NCI-H1694 treated with DMSO at 0.1 percent for 48 hours (cell line): ENCODE results near the gene BBX.

ENCODE experiments used
- DNase-seq: peaks from one replicate; lab custom pipeline; 2025; lab: John Stamatoyannopoulos, UW

Gene BBX

DNA sequence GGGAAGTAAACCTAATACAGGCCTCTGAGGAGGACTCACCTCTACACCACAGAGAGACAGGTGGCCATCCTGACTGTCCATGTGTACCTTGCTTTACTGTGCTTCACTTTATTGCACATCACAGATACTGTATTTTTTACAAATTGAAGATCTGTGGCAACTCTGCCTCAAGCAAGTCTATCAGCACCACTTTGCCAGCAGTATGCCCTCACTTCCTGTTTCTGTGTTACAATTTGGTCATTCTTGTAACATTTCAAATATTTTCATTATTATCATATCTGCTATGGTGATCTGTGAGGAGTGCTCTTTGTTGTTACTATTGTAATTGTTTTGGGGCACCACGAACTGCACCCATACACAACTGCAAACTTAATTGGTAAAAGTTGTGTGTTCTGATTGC, 78.0 kb downstream of the BBX start:
- no peak for DNase-seq

GRCh38 chr3:107604057-107604822, 81.5 kb downstream of the BBX start:
- DNase-seq = no peak

DNA sequence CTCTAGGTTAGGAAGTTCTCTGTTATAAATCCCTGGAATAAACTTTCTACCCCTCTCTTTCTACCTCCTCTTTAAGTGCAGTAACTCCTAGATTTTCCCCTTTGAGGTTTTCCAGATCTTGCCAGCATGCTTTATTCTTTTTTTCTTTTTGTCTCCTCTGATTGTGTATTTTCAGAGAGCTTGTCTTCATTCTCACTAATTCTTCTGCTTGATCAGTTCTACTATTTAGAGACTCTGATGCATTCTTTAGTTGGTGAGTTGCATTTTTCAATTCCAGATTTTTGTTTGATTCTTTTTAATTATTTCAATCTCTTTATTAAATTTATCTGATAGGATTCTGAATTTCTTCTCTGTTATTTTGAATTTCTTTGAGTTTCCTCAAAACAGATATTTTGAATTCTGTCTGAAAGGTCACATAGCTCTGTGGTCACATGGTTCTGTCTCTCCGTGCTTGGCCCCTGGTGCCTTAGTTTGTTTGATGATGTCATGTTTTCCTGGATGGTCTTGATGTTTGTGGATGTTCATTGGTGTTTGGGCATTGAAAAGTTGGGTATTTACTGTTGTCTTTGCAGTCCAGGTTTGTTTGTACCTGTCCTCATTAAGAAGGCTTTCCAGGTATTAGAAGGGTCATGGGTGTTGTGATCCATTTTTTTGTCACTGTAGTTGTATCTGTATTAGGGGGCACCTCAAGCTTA, 89.2 kb downstream of the BBX start:
- DNase-seq = no peak

- no peak for DNase-seq
Measured at GRCh38 chr3:107612664-107613084, 89.9 kb downstream of the BBX start.

GRCh38 chr3:107619549-107619948, 96.8 kb downstream of the BBX start:
- DNase-seq = no peak

DNA sequence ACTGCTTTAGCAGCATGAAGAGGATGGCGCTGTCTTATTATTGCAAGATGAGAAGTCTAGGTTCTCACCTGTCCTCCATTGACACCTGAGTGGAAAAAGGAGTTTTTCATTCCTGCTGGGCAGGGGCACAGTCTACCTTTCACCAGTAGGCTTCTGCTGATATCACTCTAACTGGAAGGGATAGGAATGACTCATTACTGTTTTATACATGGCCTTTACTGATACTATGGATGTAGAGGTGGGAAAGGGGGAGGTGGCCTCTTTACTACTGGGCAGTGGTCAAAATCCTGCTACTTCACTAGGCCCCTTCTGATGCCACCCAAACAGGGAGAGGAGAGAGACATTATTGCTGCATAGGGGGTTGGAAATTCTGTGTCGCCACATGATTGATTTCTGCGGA, 97.8 kb downstream of the BBX start:
- DNase-seq = no peak

- DNase-seq = no peak
Measured at GRCh38 chr3:107621465-107621864, 98.7 kb downstream of the BBX start.

DNA sequence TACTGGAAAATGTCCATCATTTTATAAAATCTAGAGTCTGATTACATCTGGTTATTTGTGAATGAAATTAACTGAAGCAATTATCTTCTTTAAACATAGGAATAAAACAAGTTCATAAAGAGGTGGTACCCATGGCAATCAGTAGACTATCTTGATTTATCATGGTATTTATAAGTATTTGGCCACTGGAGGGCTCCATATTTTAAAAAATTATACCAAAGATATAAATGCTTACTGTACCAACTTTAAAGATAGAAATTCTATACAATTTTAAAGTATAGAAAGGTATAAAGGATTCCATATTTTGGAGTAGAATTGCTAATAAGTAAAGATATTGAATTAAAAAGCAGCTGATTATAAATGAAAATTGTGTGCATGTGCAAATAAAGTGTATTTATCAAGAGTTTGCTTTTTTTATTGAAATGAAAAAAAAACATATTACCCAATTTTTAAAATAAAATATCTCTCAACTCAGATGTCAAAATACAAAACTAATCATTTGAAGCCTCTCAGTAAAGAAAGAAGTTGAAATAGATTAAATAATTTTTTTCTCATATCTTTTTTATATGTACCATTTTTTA, 105.3 kb downstream of the BBX start:
- DNase-seq = no peak

DNA sequence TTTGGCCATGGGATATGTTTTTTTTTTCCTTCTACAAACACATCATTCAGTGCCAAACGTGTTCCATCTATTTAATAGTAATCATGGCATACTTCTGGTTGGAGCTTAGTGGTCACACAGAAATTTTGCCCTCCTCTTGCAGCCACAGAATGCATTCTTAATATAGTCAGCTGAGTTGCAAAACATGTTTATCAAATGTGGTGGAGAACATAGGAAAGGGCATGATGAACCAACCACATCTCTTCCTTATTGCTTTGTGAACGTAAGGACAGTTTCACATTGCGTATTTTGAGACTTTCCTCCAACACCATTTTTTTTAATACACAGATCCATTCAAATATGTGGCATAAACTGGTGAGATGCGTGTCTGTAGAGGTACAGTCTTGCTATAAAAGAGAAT, 106.8 kb downstream of the BBX start:
- no peak for DNase-seq

- no peak for DNase-seq
Measured at GRCh38 chr3:107630779-107631178, 108.0 kb downstream of the BBX start.

GRCh38 chr3:107632576-107632975, 109.8 kb downstream of the BBX start:
- no peak for DNase-seq

DNA sequence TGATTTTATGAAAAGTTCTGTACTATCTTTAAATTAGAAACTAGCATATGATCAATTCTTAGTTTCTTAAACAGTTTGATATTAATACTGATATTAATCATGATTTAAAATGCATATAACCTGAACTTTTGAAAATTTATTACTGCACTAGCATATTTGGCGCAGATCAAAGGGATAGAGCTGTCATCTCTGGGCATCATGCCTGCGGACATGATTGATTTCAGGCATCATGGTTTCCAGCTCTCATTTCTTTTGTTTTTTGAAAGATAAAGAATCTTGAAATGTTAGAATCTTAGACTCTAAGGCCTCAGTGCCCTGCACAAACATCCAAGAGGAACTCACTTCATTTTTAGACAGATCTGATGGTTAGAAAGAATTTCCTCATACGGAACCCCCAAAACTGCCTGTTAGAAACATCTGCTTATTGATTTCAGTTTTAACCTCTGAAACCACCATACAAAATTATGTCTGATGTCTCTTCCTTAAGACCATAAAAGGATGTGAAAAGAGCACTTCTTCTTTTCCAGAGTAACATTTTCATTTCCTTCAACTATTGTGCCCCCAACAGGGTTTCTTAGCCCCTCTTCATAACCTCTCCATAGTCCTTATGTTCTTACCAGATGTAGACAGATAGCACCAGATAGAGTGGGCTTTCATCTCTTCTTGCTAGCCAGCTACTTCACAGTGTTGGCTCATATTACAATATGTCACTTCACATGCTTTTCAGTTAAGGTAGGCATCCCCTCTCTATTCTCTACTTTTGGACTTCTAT, 110.8 kb downstream of the BBX start:
- no peak for DNase-seq

DNA sequence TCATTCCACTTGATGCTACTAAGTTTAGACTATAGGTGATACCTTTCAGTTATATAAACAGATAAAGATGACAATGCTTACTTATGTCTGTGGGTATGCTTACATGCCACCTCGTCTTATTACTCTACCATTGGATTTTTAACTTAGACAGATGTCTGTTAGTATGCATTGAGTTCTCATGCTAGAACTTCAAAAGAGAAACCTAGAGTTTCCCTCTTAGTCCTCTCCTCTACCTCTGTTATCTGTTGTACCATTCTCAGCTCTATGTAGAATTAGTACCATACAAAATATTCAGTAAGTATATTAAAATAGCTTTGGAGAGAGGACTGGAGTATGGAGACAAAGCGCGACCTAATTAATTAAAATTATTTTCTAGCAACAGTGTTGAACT, 111.3 kb downstream of the BBX start:
- DNase-seq = no peak

DNA sequence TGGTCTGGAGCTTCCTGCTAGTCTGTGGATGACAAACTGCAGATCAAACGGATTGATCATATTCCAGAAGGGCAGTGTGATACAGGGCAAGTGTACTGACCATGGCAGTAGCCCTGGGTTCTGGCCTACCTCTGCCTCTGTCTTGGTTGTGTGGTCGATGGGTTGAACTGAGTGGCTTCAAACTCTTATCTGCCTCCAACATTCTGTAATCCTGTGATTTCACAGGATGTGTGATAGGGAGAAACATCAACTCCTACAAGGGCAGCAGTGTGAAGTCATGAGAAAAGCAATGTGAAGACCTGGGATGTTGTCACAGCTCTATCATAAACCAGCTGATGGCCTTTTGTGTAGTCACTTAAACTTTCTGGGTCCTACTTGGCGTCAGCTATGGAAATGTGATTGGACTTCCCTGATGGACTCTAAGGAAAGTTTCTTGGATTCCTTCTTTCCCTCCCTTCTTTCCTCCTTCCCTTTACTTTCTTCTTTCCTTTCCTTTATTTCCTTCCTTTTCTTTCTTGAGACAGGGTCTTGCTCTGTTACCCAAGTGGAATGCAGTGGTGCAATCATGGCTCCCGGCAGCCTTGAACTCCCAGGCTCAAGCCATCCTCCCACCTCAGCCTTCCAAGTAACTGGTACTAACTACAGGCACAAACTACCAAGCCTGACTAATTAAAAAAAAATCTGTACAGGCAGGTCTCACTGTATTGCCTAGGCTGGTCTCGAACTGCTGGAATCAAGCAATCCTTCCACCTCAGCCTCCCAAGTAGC, 114.8 kb downstream of the BBX start:
- DNase-seq = no peak

- no peak for DNase-seq
Measured at GRCh38 chr3:107641572-107642307, 119.0 kb downstream of the BBX start.

DNA sequence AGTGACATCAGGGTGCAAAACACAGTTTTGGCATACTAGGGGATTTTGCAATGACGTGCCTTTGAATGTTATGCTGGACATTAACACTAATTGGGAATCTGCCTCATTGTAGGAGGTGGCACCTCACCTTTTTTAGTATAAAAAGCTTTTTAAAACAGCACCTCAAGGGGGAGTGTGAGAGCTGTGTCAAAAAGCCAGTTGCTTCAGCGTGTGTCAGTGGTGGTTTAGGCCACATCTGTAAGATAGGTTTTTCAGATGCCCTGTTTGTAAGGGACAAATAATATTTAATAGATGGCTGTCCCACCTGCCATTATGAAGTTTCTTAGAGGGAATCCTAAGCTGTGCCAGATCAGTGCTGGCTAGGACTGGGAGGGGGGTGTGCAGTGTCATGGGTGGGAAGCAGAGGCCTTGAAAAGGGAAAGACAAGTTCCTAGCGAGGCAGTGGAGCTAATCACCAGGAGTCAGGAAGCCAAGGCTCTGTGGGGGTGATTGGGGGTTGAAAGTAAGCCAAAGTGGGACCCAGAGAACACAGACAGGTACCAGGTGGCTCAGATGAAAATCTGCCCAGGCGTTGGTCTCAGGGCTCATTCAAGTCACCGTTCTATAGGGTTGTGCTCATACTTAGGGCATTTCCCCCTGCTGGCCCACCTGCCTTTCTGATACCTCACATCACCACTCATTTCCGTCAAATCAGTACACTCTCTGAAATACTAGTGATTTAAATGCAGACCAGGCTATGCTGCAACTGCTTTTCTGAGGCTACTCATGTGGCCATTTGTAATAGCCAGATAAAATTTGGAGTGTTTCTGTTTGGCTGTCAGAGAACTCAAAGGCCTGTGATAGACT, 120.5 kb downstream of the BBX start:
- DNase-seq = no peak

GRCh38 chr3:107644631-107645030, 121.9 kb downstream of the BBX start:
- no peak for DNase-seq

GRCh38 chr3:107650788-107651187, 128.0 kb downstream of the BBX start:
- DNase-seq = no peak

DNA sequence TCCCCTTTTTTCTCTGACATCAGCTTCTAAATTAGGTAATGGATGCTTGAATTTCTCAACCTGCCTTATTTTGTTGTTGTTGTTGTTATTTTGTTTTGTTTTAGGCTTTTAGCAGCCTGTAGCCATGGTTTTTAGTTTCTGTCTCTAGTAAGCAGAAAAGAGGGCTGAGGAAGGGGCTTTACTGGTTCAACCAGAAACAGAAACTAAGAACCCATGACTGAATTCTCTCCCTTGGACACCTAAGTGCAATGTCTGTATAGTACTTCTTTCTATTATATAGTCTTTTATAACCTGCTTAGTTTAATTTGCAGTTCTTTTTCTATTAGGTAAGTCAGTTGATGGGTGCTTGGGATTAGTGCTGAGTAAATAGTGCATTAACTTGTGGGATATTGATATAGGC, 129.0 kb downstream of the BBX start:
- no peak for DNase-seq

GRCh38 chr3:107654218-107654617, 131.5 kb downstream of the BBX start:
- no peak for DNase-seq
